AML-193 (cell line): Measurements from ENCODE around the gene ACTN1.

Source experiments
- DNase-seq, 2 experiments: peaks; one replicate each; lab custom pipeline; 2025; lab: John Stamatoyannopoulos, UW

Gene ACTN1

DNA sequence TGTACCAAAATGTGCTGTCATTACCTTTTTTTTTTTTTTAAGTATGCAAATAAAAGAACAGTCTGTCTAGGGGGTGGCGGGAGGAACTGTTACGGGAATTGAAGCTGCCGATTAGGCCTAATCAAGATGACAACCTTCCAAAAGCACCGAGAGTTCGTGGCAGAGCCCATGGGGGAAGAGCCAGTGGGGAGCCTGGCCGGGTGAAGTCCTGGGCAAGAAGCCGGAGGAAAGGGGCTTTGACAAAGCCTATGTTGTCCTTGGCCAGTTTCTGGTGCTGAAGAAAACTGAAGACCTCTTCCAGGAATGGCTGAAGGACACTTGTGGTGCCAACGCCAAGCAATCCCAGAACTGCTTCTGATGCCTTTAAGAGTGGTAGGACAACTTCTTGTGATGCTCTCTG lies 42.6 kb downstream of the ACTN1 start:
- no peak for DNase-seq

DNA sequence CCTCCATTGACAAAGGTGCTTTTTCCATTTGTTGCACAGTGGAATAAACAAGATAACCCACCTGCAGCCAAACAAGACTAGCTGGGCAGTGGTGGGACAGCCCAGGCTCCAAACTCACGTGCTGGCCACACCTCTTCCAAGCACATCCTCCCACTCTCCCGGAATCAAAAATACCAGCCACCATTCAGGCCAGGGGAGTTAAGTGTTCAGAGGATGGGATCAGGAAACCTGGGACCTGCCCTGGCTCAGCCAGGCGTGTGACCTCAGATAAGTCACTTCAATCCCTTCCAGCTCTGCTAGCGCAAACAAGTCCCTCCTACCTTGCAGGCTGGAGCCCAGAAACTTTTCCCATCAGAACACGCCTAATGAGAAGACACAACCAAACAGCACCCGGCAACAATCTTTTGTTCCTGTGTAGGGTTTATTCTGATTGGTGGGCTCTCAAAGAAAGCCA lies 43.3 kb downstream of the ACTN1 start:
- DNase-seq = no peak

DNA sequence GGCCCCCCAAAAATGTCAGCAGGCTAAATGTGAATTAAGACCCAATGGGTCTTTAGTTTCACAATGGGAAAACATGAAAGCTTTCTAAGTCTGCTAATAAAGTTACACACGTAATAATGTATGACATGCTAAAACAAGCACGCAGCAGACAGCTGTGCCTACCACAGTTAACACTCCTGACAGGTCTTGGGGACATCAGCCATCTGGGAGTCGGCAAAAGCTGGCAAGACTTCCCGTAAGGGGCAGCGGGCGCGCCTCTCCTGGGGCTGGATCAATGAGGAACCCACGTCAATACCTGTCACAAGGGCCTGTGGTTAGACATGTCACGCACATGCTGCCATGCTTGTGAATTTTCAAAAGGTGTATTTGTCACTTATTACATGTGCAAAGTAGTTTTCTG lies 45.0 kb downstream of the ACTN1 start:
- no peak for DNase-seq

DNA sequence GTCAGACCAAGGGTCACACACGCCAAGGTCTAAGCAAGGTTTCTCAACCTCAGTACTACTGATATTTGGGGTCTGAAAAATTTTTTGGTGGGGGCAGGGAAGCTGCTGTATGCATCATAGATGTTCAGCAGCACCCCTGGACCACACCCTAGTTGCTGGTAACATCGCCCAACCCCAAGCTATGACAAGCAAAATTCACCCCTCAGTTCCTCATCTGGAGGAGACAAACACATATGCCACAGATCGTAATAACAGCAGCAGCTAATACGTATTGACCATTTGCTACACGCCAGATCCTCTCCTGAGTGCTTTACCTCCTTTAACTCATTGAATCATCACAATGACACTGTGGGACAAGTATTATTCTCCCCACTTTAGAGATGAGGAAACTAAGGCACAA lies 46.4 kb downstream of the ACTN1 start:
- no peak for DNase-seq

DNA sequence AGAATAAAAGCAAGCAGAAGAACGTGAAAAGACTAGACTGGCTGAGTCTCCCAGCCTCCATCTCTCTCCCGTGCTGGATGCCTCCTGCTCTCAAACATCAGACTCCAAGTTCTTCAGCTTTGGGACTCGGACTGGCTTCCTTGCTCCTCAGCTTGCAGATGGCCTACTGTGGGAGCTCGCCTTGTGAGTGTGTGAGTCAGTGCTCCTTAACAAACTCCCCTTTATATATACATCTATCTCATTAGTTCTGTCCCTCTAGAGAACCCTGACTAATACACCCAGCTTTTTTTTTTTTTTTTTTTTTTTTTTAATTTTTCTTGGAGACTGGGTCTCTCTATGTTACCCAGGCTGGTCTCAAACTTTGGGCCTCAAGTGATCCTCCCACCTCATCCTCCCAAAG lies 46.9 kb downstream of the ACTN1 start:
- DNase-seq = no peak

DNA sequence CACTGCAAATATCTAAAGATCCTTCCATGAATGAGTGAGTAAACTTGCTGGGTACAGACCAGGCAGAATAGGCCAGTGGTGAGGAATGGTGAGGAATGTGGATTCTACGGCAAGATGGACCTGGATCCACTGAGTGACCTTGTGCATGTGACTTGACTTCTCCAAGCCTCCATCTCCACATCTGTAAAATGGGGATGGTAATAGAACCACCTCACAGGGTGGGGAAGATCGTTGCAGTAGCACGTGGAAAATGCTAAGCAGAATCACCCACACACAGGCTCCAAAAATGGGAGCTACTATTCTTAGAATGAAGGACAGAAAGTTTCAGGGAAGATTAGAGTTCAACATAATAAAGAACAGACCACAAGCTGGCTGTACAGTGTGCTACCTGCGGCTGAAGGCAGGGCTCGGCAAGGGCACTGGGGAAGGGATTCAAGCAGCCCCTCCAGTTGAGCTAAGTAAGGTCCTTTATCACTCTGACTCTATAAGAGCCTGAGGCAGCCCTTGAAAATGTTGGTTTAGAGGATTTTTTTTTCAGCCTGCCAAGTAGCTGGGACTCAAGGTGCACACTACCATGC lies 47.5 kb downstream of the ACTN1 start:
- DNase-seq = no peak

DNA sequence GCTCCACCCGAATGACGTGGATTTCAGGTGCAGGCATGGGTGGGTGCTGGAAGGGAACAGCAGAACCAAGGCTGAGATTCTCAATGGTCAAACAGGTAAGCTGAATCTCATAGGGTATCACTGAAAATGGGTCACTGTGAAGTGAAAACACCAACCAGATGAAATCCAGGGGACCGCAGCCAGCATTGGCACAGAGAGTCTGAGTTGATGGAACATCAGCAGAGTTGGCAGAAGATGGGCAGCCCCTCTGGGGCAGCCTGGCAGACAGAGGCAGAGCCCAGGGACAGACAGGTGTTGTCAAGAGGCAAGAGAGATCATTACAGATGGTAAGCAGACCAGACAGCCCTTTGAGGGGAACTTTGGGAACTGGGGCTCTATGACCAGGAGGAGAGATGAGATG lies 48.0 kb downstream of the ACTN1 start:
- no peak for DNase-seq

DNA sequence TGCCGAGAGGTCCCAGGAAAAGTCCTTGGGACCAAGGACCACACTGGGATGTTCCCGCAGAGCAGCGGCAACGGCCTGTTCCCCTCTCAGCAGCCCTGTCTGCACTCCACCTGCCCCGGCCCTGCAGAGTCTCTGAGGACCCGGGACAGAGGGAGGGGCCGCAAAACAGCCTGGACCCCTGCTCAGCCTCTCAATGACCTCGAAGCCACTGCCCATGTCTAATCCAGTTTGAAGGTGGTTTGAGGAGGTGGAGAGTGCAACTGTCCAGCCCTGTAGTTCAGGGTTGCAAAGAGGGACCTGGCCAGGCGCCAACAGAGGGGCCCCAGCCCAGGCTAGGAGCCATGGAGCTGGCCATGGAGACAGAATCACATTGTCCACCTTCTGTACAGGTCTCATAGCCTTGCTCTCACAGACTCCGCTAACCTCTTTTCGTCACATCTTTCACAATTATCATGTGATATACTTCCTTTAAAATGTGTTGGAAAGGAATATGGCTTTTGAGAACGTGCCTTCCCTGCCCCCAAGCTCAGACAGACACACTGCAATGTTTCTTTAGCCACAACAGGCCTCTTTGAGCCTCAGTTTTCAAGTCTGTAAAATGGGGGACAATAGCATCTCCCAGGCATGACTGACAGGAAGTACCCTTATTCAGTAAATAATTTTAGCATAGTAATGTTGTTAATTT lies 49.3 kb downstream of the ACTN1 start:
- DNase-seq = peak; percentile 20 to 27

DNA sequence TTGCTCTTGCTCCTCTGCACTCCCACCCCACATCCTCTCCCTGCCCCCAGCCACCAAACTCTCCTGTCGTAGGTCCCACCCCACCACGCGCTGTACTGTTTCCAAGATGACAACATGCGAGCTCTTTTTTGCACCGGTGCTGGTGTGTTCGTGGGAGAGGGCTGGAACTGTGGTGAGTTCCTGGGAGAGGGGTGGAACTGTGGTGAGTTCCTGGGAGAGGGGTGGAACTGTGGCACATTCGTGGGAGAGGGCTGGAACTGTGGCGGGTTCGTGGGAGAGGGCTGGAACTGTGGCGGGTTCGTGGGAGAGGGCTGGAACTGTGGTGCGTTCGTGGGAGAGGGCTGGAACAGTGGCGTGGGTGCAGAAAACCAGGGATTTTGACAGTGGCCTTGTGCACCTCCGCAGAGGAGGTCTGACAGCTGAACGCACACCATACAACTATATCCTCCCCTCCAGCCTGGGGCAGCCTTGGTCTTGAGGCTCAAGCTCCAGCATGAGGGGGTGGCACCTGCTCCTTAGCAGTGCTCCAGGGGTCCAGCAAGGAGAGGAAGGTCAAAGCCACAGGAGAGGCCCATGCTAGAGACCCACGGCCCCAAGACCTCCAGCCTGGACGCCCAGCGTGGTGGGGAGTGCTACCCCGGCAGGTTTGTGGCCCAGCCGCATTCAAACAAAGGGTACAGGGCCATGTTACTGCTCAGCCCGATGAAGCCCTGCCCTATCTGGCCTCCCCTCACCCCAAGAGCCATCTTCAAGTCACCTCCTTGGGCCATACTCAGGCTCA lies 50.1 kb downstream of the ACTN1 start:
- no peak for DNase-seq

DNA sequence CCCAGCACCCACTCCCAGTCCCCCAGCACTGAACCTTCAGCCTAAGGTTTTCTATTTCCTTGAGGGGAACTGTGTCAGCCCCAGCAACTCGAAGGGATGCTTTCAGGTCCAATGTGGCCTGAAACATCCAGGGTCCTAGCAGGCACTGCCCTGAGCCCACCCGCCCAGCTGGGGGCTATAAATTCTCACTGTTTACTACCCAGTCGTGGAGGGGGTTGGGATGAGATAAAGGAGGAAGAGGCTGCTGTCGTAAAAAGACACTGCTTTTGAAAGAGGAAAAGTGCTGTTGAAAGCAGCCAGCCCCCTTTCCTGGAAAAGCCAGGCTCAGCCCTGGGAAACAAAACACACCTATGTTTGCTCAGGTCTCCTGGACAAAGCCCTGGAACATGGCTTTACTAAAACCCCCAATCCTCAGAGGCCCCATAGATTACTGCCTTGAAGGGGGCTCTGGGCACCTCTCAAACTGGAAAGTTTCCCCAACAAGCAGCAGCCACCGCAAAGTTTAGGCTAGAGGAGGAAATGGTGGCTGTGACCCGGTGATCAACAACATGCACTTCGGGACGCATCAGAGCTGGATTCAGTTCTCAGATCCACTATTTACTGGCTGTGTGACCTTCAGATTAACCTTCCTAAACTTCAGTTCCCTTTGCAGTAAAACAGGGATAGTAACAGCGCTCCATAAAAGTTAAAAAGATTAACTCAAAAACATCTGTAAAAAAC lies 51.0 kb downstream of the ACTN1 start:
- no peak for DNase-seq

DNA sequence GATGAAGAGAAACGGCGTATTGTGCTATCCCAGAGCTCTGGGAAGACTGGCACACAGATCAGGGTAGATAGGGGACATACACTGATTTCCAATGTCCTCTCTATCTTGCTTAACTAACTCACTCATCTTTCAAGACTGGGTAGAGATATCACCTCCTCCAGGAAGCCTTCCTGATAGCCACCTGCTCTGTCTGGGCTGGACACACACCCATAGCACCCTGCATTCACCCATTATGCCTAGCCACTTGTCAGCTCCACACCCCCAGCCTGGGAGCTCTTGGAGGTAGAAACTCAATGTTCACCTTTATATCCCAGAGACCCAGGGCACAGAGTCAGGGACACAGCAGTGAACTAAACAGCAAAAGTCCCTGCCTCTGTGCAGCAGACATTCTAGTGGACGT lies 52.0 kb downstream of the ACTN1 start:
- no peak for DNase-seq

DNA sequence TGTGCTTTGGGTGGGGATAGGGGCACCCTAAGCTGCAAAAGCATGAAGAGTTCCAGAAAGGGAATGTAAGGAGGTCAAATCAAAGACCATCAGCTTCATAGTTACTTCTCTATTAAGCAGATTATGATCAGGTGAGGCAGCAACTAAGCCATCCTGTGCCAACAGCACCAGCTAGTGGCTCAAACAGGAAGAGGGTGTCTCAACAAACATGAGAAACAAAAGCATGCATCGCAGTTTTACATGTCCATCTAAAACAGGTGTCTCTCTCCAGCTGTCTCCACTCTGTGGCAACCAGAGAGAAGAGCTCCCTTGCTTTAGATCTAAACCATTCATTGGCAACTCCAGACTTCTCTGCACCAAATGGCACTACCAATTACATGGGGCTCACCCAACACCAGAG lies 52.9 kb downstream of the ACTN1 start:
- DNase-seq = no peak

DNA sequence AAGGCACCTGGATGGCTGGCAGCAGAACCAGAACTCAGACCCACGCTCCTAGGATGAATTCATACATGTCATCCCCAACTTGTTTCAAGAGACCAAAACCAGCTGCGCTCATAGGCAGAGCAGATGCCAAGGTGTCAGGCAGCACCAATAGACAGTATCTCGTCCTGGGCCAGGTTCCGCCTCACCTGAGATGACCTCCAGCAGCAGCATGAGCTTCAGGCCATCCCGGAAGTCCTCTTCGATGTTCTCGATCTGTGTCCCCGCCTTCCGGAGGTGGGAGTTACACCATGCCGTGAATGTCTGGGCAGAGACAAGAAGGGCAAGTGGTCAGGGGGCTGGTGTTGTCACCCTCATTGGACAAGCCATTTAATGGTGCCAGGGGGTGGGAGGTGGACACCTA lies 53.7 kb downstream of the ACTN1 start:
- DNase-seq = no peak

DNA sequence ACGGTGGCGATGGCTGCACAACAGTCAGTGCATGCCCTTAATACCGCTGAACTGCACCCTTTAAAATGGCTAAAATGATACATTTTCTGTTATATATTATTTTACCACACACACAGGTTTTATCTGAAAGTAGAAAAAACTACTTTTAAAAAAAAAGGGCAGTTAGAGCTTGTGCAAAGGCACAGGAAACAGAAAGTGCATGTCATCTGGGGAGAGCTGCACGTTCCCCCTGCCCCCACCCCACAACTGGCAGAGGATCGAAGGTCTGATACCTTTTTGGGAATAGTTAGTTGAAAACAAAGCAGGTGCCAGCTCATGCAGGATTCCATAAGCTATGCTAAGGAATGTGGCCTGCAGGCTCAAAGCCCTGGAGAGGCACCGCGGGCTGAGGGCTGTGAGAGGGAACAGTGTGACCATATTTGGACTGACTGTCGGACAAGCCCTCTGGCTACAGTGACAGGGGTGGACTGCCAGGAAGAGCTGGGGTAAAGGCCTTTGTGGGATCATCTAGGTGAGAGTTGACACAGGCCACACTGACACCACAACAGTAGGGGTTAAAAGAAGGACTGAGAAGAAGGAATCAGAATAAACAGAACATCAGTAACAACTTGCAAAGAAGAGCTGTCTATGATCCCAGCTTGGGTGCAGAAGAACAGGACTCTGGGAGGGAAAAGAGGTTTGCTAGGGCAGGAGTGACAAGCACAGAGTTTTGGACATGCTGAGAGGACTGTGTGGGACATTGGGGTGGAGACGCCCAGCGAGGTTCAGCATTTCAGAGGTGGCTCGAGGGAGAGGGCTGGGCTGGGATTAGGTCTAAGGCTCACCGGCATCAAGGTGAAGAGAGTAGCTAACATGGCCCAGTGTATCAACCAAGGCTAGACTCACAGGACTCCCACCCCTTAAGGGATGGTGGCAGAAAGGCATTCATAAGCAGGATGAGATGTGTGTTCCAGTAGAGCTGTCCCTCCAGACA lies 54.6 kb downstream of the ACTN1 start:
- DNase-seq = no peak

DNA sequence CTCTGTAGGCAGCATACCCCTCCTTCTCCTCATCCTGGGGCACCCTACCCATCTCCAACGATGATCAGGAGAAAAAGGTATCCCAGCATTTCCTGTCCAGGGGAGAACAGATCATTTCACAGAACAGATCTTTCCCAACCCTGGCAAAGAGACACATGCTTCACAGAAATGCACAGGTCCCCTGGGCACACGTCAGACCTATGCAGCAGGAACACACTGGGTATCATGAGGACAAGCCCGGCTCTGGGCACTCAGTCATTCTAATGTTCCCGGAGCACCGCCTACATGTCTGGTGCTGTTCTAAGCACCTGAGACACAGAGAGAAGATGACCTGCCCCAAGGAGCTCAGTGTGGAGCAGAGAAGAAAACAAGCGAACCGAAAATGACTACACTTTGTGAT lies 56.2 kb downstream of the ACTN1 start:
- DNase-seq = no peak

DNA sequence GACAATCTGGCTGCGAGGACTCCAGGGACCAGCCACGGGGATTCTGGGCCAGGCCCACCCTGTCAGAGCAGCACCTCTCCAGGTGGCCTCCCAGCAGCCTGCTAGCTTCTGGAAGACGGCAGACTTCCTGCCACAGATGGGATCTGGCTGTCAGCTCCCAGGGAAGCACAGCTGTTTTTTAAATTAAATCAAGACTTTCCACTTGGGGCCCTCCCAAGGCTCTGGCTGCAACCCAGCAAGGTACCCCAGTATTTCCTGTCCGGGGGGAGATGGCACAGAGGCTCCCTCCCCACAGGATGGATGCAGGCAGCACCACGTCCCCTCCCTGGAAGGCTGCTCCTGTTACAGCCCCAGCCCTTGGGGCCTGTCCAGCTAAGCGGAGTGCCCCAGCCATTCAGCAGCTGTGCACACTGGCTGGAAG lies 56.9 kb downstream of the ACTN1 start:
- no peak for DNase-seq

DNA sequence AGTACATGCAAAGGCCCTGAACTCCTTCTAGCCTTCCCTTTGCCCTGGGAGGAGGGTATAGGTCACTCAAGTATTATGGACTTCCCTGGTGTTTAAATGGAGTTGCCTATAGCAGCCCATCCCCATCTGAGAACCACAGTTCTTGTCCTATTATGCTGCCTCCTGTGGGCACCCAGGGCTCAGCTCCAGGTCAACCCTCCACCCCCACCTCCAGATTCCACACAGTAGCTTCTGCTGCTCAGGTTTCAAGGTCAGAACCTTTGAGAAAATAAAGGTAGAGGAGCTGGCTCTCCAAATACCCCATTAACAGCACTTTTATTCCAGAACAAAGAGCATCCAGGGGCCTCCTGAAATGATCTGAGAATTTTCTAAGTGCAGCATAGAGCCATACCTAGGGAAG lies 57.4 kb downstream of the ACTN1 start:
- no peak for DNase-seq

DNA sequence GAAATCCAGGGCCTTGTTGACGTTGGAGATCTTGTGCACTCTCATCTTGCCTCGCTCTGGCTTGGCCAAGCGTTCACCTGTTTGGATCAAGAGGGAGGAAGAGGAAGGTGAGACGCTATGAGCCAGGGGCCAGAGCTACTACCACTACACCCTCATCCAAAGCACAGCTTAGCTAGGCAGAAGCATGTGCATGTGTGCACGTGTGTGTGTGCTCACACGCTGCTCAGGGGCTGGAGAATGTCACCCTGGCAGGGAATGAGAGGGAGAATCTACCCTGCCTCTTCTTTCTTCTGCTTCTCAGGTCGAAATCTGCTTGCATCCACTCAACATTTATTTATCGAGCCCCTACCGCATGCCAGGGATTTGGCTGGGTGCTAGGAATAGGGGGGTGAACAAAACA lies 58.1 kb downstream of the ACTN1 start:
- DNase-seq = no peak

DNA sequence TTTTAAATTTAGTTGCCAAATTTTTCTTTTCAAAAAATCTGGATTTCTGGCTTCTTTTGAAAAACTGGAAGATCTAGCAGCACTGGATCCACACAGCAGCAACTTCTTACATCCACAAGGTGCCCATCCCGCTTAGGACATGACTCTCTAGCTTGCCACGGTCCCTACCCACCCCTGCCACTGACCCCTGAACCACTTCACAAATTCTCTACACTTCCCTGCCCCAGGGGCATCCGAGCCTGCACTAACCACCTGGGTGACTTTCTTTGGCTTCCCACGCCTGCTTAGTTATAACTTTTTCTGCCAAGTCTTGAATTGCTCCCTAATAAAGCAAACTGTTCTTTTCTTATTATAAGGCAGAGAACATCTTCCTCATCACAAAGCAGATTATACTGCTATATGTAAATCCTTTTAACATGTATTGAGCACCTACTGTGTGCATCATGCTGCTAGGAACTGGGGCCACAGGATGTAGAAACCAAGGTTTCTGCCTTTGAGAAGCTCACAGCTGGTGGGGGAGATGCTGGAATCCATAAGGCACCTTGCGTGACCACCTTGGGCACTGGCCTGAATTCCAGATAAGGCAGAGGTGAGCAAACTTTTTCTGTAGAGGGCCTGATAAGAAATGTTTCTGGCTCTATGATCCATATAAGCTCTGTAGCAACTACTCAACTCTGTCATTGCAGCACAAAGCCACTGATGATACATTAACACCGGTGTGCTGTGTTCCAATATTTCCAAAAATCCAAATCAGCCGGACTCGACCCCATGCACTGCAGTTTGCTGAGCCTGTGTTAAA lies 59.8 kb downstream of the ACTN1 start:
- no peak for DNase-seq

DNA sequence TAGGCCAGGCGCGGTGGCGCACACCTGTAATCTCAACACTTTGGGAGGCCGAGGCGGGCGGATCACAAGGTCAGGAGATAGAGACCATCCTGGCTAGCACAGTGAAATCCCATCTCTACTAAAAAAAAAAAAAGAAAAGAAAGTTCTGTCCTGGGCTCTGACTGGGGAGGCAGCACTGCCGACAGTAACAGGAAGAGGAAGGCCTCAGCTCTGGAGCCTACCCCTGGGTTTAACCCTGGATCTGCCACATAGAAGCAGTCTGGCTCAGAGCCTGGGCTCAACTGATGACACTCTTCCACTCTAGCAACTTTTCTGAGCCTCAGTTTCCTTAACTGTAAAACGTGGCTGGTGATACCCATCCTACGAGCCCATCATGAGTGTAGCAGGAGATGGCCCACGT lies 60.5 kb downstream of the ACTN1 start:
- DNase-seq = no peak
